WERI-Rb-1 (cell line): ENCODE data around the gene GRIK2.

Source experiments
- DNase-seq: peaks from one replicate; pipeline ENCODE4 v3.0.0-alpha.2; 2020
- H3K27ac ChIP-seq: fragments of 250-450 bp; sonication (Bioruptor Pico); 2 replicates; pipeline ENCODE4 v1.5.1; 2020; ENCODE audit warnings: mild to moderate bottlenecking, moderate library complexity
- H3K27me3 ChIP-seq: fragments of 250-450 bp; sonication (Bioruptor Pico); 2 replicates; pipeline ENCODE4 v1.5.1; 2021; ENCODE audit warnings: mild to moderate bottlenecking, low read depth, moderate library complexity; ENCODE audit not compliant: insufficient read depth, severe bottlenecking
- H3K36me3 ChIP-seq: fragments of 250-450 bp; sonication (Bioruptor Pico); 2 replicates; pipeline ENCODE4 v1.5.1; 2020; ENCODE audit warnings: mild to moderate bottlenecking, moderate library complexity
- H3K4me3 ChIP-seq: 2 replicates; pipeline ENCODE4 v1.5.1; 2011; ENCODE audit warnings: low read depth, mild to moderate bottlenecking, control low read depth, low read length
- H3K9me3 ChIP-seq: fragments of 250-450 bp; sonication (Bioruptor Pico); 2 replicates; pipeline ENCODE4 v1.5.1; 2021; ENCODE audit warnings: mild to moderate bottlenecking, moderate library complexity; ENCODE audit not compliant: severe bottlenecking
- CTCF ChIP-seq: IDR thresholded peaks from 2 replicates; pipeline ENCODE4 v1.5.1; 2011; ENCODE audit warnings: low read depth, mild to moderate bottlenecking, control low read depth, inconsistent platforms, low read length

Gene GRIK2

GRCh38 chr6:102028176-102028575 lies 634.7 kb downstream of the GRIK2 start:
- TF ChIP-seq CTCF = no peak
- no peaks in the 10 kb centered on the region for H3K9me3 ChIP-seq

DNA sequence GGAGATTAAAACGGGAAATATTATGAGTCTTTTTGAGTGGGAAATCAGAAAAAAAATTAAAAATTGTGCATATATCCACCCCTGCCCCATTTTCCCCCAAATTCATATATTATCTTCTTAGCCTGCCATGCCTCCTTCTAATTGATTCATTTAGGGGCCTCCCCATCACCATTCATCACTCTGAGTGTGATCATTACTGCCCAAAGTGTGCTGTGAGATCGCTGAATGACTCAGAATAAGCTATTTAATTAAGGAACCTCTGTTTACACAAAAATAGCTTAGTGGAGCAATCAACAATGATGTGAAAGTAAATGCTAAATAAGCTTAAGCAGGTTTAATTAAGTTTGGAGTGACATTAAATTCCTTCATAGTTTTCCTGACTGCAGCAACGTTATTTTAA lies 645.5 kb downstream of the GRIK2 start:
- no peak overlapping the region for H3K4me3 ChIP-seq
- no peak overlapping the region for H3K27ac ChIP-seq
- DNase-seq = no peak
- no peaks in the 10 kb centered on the region for H3K9me3 ChIP-seq
- no peak for TF ChIP-seq CTCF
- no peaks in the 10 kb centered on the region for H3K27me3 ChIP-seq
- H3K36me3 ChIP-seq = no peaks in the 10 kb centered on the region

More at GRCh38 chr6:102028176-102028575, 634.7 kb downstream of the GRIK2 start:
- Histone ChIP-seq H3K27me3 (no peaks in the 10 kb centered on the region), H3K27ac (no peak overlapping the region), H3K36me3 (no peaks in the 10 kb centered on the region), H3K4me3 (no peak overlapping the region)
- DNase-seq = no peak

- no peak overlapping the region for H3K4me3 ChIP-seq
- H3K36me3 ChIP-seq = no peaks in the 10 kb centered on the region
- no peak overlapping the region for H3K27ac ChIP-seq
Observed at GRCh38 chr6:102039441-102039840, 645.9 kb downstream of the GRIK2 start.

DNA sequence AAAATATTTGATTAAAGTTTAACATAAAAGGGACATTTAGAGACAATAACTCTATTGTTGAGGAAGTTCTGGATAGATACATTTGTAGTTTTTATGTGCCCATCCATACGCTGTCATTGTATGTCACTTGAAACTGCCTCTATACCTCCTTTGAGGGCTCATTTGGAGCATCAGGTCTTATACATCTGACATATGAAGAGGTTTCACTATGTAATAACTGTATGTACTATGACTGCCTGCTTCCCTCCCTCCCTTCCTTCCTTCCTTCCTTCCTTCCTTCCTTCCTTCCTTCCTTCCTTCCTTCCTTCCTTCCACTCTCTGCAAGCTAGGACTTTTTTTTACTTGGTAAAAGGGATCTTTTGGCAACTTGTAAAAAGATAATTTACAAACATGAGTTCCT lies 657.5 kb downstream of the GRIK2 start:
- Histone ChIP-seq H3K9me3 (no peaks in the 10 kb centered on the region), H3K4me3 (no peak overlapping the region), H3K36me3 (no peaks in the 10 kb centered on the region), H3K27me3 (no peaks in the 10 kb centered on the region), H3K27ac (no peak overlapping the region)
- no peak for TF ChIP-seq CTCF
- no peak for DNase-seq

More at GRCh38 chr6:102039441-102039840, 645.9 kb downstream of the GRIK2 start:
- DNase-seq = no peak
- H3K9me3 ChIP-seq = no peaks in the 10 kb centered on the region
- H3K27me3 ChIP-seq = no peaks in the 10 kb centered on the region
- TF ChIP-seq CTCF = no peak

DNA sequence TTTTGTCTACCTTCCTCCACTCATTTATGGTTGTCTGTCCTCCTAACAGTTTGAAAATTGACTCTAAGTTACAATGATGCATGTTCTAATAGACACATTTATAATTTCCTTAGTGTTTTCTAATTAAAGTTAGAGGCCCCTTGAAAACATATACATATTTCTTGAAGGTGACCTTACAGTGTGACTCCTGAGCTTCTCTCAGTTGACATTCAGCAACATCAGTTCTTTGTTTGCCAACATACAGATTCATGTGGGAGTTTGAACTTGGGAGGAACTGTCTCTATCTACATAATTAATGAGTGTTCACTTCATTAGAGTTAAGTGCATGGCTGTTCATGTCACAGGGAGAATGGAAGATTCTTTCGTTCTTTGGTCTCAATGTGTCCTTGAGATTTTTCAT lies 658.2 kb downstream of the GRIK2 start:
- TF ChIP-seq CTCF = no peak
- H3K9me3 ChIP-seq = no peaks in the 10 kb centered on the region
- no peak for DNase-seq
- no peaks in the 10 kb centered on the region for H3K36me3 ChIP-seq
- no peaks in the 10 kb centered on the region for H3K27me3 ChIP-seq
- H3K4me3 ChIP-seq = no peak overlapping the region
- no peak overlapping the region for H3K27ac ChIP-seq

GRCh38 chr6:102064142-102064541 lies 670.6 kb downstream of the GRIK2 start:
- Histone ChIP-seq H3K4me3 (no peak overlapping the region), H3K27me3 (no peaks in the 10 kb centered on the region), H3K27ac (no peak overlapping the region), H3K9me3 (no peaks in the 10 kb centered on the region), H3K36me3 (no peaks in the 10 kb centered on the region)
- TF ChIP-seq CTCF = no peak
- no peak for DNase-seq
